GM23248 (cell line): ENCODE results near the gene AOC2. TPM values are rescaled to one million over a fixed set of nuclear protein-coding genes. Genes with fewer than 3 reads are reported as not detected.
A peak's percentile ranks its signal among the peaks of the same experiment; 100 is the strongest.

Experiments
- DNase-seq: peaks from one replicate; pipeline ENCODE4 v3.0.0-alpha.2; 2015
- H2AFZ ChIP-seq: fragments of 200-600 bp; sonication (generic); 2 replicates; pipeline ENCODE4 v1.6.1; 2016; ENCODE audit warnings: antibody characterized with exemption
- H3F3A ChIP-seq: fragments of 200-600 bp; sonication (generic); 2 replicates; pipeline ENCODE4 v1.6.1; 2016; ENCODE audit warnings: mild to moderate bottlenecking, antibody characterized with exemption, mixed run types; ENCODE audit not compliant: insufficient read depth
- H3K27ac ChIP-seq: fragments of 200-600 bp; sonication (generic); 2 replicates; pipeline ENCODE4 v1.5.1; 2016; ENCODE audit warnings: mild to moderate bottlenecking
- H3K27me3 ChIP-seq: fragments of 200-600 bp; sonication (generic); replicated peaks from 2 replicates; pipeline ENCODE4 v1.6.1; 2016; ENCODE audit warnings: mild to moderate bottlenecking; ENCODE audit not compliant: insufficient read depth
- H3K36me3 ChIP-seq: fragments of 200-600 bp; sonication (generic); 2 replicates; pipeline ENCODE4 v1.6.1; 2016; ENCODE audit warnings: low read depth, mild to moderate bottlenecking
- H3K4me1 ChIP-seq: fragments of 200-600 bp; sonication (generic); 2 replicates; pipeline ENCODE4 v1.6.1; 2016; ENCODE audit warnings: mild to moderate bottlenecking; ENCODE audit not compliant: insufficient read depth
- H3K4me2 ChIP-seq: fragments of 200-600 bp; sonication (generic); one replicate; pipeline ENCODE4 v1.6.1; 2016; ENCODE audit warnings: mild to moderate bottlenecking; ENCODE audit not compliant: unreplicated experiment
- H3K4me3 ChIP-seq: fragments of 200-600 bp; sonication (generic); 2 replicates; pipeline ENCODE4 v1.5.1; 2016; ENCODE audit warnings: mild to moderate bottlenecking
- H3K79me2 ChIP-seq: fragments of 200-600 bp; sonication (generic); 2 replicates; pipeline ENCODE4 v1.6.1; 2016; ENCODE audit warnings: mild to moderate bottlenecking; ENCODE audit not compliant: insufficient read depth
- H3K9ac ChIP-seq: fragments of 200-600 bp; sonication (generic); 2 replicates; pipeline ENCODE4 v1.6.1; 2016; ENCODE audit warnings: mild to moderate bottlenecking
- H3K9me2 ChIP-seq: fragments of 200-600 bp; sonication (generic); 2 replicates; pipeline ENCODE4 v1.6.1; 2016; ENCODE audit warnings: mixed run types, mild to moderate bottlenecking, moderate library complexity; ENCODE audit not compliant: insufficient read depth
- H3K9me3 ChIP-seq: fragments of 200-600 bp; sonication (generic); one replicate; pipeline ENCODE4 v1.6.1; 2017; ENCODE audit warnings: low read depth
- H4K20me1 ChIP-seq: fragments of 200-600 bp; sonication (generic); 2 replicates; pipeline ENCODE4 v1.6.0; 2016; ENCODE audit not compliant: insufficient read depth
- EZH2 ChIP-seq: fragments of 200-600 bp; sonication (generic); IDR thresholded peaks from 2 replicates; pipeline ENCODE4 v1.6.1; 2018; ENCODE audit warnings: antibody characterized with exemption, mild to moderate bottlenecking; ENCODE audit not compliant: insufficient read depth, poor library complexity, severe bottlenecking
- EZH2phosphoT487 ChIP-seq: fragments of 200-600 bp; sonication (generic); IDR thresholded peaks from 2 replicates; pipeline ENCODE4 v1.6.1; 2018; ENCODE audit warnings: antibody characterized with exemption, moderate library complexity, mild to moderate bottlenecking, low read depth; ENCODE audit not compliant: insufficient read depth
- WGBS, 2 experiments: methylation state at CpG; one replicate each; pipeline ENCODE4 v1.1.6; 2015 to 2017; ENCODE audit warnings: low lambda C conversion rate in 2 of 2, low coverage in 1 of 2; ENCODE audit errors: missing lambda C conversion rate in 2 of 2; 5-methylcytosine and 5-hydroxymethylcytosine counted together
- in situ Hi-C: fragments of 300-500 bp; cut with MboI; formaldehyde crosslinking; loops from 2 replicates; pipeline ENCODE4 v1.15.0; 2020
- polyA plus RNA-seq: library from polyadenylated mRNA; unstranded; fragments of >200 nt; fragmentation: Nextera tagmentation; extraction: Ambion mirVana; gene quantifications from 2 replicates; pipeline ENCODE4 v1.2.1, GENCODE V29; 2016
- total RNA-seq: library from RNA; depleted of rRNA; stranded (reverse); fragments of >200 nt; shearing (Covaris generic); gene quantifications from 2 replicates; pipeline ENCODE4 v1.2.3, GENCODE V29; 2014

The AOC2 gene
- total and polyA plus RNA-seq, 2 experiments from 2014 or later: 0.09 to 0.22 TPM

GRCh38 chr17:42832934-42833766 lies 11.2 kb upstream of the AOC2 start, which contains the start of gene PSME3:
Gene PSME3 (plus strand): TSS chr17:42833397. CDS start chr17:42833632, 235 bp downstream.
- H3F3A ChIP-seq: no peaks in the 10 kb centered on the region
- peak within 1 kb of the TSS; percentile 94 for H3K4me3 ChIP-seq
- DNase-seq: peak; percentile 97
- TF ChIP-seq EZH2phosphoT487: no peak
- no peak for TF ChIP-seq EZH2
- peaks cover 6% of the 10 kb centered on the region for H3K36me3 ChIP-seq
- WGBS, 2 experiments: 1% methylated on average over 59 to 67 of the region's 71 CpGs
- peaks cover 17% of the 10 kb centered on the region for H3K4me1 ChIP-seq
- in situ Hi-C loops: no loop called here
- no peaks in the 10 kb centered on the region for H4K20me1 ChIP-seq
- H3K9ac ChIP-seq: peak within 1 kb of the TSS; percentile 97
- H3K79me2 ChIP-seq: peaks cover 59% of the 10 kb centered on the region
- H3K27me3 ChIP-seq: no peaks in the 10 kb centered on the region
- H2AFZ ChIP-seq: peak within 1 kb of the TSS; percentile 98
- no peaks in the 10 kb centered on the region for H3K9me2 ChIP-seq
- peak within 1 kb of the TSS; percentile 99 for H3K4me2 ChIP-seq
- H3K27ac ChIP-seq: peak within 1 kb of the TSS; percentile 79
- no peaks in the 10 kb centered on the region for H3K9me3 ChIP-seq

GRCh38 chr17:42833767-42834422 lies 10.5 kb upstream of the AOC2 start:
- no peaks in the 10 kb centered on the region for H3K9me2 ChIP-seq
- peak overlapping the region; percentile 99 for H3K4me2 ChIP-seq
- peak overlapping the region; percentile 94 for H3K4me3 ChIP-seq
- peak overlapping the region; percentile 97 for H3K9ac ChIP-seq
- in situ Hi-C loops: no loop called here
- no peaks in the 10 kb centered on the region for H4K20me1 ChIP-seq
- 10 to 11% methylated on average over 16 to 18 of the region's 18 CpGs for WGBS, 2 experiments
- peak; percentile 46 for DNase-seq
- no peaks in the 10 kb centered on the region for H3K27me3 ChIP-seq
- H3K27ac ChIP-seq: peak overlapping the region; percentile 79
- H3K36me3 ChIP-seq: peaks cover 12% of the 10 kb centered on the region
- no peaks in the 10 kb centered on the region for H3K9me3 ChIP-seq
- peaks cover 17% of the 10 kb centered on the region for H3K4me1 ChIP-seq
- peak overlapping the region; percentile 98 for H2AFZ ChIP-seq
- TF ChIP-seq EZH2: no peak
- no peak for TF ChIP-seq EZH2phosphoT487
- H3F3A ChIP-seq: peaks cover 5% of the 10 kb centered on the region; the same call in 1 of the 2 replicates
- H3K79me2 ChIP-seq: peaks cover 66% of the 10 kb centered on the region

- Histone ChIP-seq H4K20me1 (no peaks in the 10 kb centered on the region), H3F3A (peaks cover 16% of the 10 kb centered on the region), H3K79me2 (peaks cover 71% of the 10 kb centered on the region), H3K4me3 (no peak overlapping the region), H3K4me1 (peaks cover 17% of the 10 kb centered on the region), H3K27ac (no peak overlapping the region; the same call in 1 of the 2 replicates), H3K9me2 (no peaks in the 10 kb centered on the region), H2AFZ (no peak overlapping the region), H3K36me3 (peaks cover 30% of the 10 kb centered on the region), H3K4me2 (no peak overlapping the region), H3K9me3 (no peaks in the 10 kb centered on the region), H3K9ac (no peak overlapping the region), H3K27me3 (no peaks in the 10 kb centered on the region)
- TF ChIP-seq EZH2 (no peak), EZH2phosphoT487 (no peak)
- in situ Hi-C loops: no loop called here
- WGBS, 2 experiments: 88 to 89% methylated on average over 6 of the region's 6 CpGs
- no peak for DNase-seq
Measured at GRCh38 chr17:42835732-42836131, 8.6 kb upstream of the AOC2 start.

- H3K4me1 ChIP-seq: peaks cover 11% of the 10 kb centered on the region
- no peaks in the 10 kb centered on the region for H3K9me2 ChIP-seq
- H3K4me2 ChIP-seq: no peak overlapping the region
- TF ChIP-seq EZH2phosphoT487: no peak
- no peak for TF ChIP-seq EZH2
- no peaks in the 10 kb centered on the region for H3K9me3 ChIP-seq
- H3K27ac ChIP-seq: no peak overlapping the region
- peaks cover 48% of the 10 kb centered on the region for H3F3A ChIP-seq
- no peak overlapping the region for H2AFZ ChIP-seq
- H4K20me1 ChIP-seq: no peaks in the 10 kb centered on the region
- H3K4me3 ChIP-seq: no peak overlapping the region
- DNase-seq: peak; percentile 63
- H3K79me2 ChIP-seq: peaks cover 21% of the 10 kb centered on the region
- H3K9ac ChIP-seq: no peak overlapping the region
- in situ Hi-C loops: loop anchor here (5.0 kb wide), 1 partner anchor 90 kb away; no protein-coding TSS in a partner anchor
- no peaks in the 10 kb centered on the region for H3K27me3 ChIP-seq
- H3K36me3 ChIP-seq: peaks cover 49% of the 10 kb centered on the region
- 71 to 75% methylated on average over 11 of the region's 11 CpGs for WGBS, 2 experiments
Measured at GRCh38 chr17:42841975-42842685, 2.2 kb upstream of the AOC2 start.
